ENCODE data around the gene CCDC142.

DNA sequence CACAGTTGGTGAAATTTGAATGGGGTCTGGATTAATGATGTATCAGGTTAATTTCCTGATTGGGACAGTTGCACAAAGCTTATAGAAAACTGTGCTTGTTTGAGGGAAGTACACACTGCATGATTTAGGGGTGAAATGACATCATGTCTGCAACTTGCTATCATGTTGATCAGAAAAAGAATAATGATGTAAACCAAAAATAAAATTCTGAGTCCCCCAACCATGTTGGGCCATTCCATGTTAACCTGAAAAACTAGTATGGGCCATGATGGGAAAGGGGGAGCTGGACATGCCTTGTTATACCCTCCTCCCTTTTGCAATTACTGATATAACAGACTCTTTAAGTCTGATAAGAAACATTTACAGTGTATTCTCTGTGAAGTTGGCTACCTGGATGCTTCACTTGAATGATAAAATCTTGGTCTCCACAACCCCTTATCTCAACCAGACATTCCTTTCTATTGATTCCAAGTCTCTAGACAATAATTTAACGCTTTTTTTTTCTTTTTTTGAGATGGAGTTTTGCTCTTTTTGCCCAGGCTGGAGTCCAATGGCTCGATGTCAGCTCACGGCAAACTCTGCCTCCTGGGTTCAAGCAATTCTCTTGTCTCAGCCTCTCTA, 32.1 kb downstream of the CCDC142 start:
- TF ChIP-seq, protein P1, sequence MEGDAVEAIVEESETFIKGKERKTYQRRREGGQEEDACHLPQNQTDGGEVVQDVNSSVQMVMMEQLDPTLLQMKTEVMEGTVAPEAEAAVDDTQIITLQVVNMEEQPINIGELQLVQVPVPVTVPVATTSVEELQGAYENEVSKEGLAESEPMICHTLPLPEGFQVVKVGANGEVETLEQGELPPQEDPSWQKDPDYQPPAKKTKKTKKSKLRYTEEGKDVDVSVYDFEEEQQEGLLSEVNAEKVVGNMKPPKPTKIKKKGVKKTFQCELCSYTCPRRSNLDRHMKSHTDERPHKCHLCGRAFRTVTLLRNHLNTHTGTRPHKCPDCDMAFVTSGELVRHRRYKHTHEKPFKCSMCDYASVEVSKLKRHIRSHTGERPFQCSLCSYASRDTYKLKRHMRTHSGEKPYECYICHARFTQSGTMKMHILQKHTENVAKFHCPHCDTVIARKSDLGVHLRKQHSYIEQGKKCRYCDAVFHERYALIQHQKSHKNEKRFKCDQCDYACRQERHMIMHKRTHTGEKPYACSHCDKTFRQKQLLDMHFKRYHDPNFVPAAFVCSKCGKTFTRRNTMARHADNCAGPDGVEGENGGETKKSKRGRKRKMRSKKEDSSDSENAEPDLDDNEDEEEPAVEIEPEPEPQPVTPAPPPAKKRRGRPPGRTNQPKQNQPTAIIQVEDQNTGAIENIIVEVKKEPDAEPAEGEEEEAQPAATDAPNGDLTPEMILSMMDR (conservative IDR thresholded peaks at IDR 0.05; ENCODE audit: low read depth in 2 of 2): no peak
- TF ChIP-seq POLR2AphosphoS5 (IDR thresholded peaks at IDR 0.05; ENCODE audit: low read depth) (no peak), EZH2 (IDR thresholded peaks at IDR 0.05; ENCODE audit: low read depth, unreplicated experiment) (no peak), JUNB (IDR thresholded peaks at IDR 0.05; ENCODE audit: unreplicated experiment) (no peak)

Data from GM23338 (cell line).